ENCODE results near the gene UGT1A10.

The UGT1A10 gene

GRCh38 chr2:233656443-233656842, 20.2 kb downstream of the UGT1A10 start:
- DNase-seq, result peak; percentile 21

- DNase-seq, result no peak
These were observed 22.4 kb downstream of the UGT1A10 start for GRCh38 chr2:233658610-233659009.

GRCh38 chr2:233663911-233664310, 27.7 kb downstream of the UGT1A10 start:
- no peak for DNase-seq

- no peak for DNase-seq
These were observed 32.5 kb downstream of the UGT1A10 start for GRCh38 chr2:233668605-233669260.

- DNase-seq, result no peak
These were observed 35.3 kb downstream of the UGT1A10 start, which contains the start of gene UGT1A9 for GRCh38 chr2:233671290-233672161. Gene UGT1A9 (plus strand): TSS chr2:233671898. CDS start chr2:233671935, 37 bp downstream.

- no peak for DNase-seq
These were observed 36.6 kb downstream of the UGT1A10 start for GRCh38 chr2:233672886-233673285.

- DNase-seq, result no peak
These were observed 37.6 kb downstream of the UGT1A10 start for GRCh38 chr2:233673896-233674295.

- no peak for DNase-seq
These were observed 38.1 kb downstream of the UGT1A10 start for GRCh38 chr2:233674314-233674713.

GRCh38 chr2:233674995-233675394, 38.7 kb downstream of the UGT1A10 start:
- no peak for DNase-seq

GRCh38 chr2:233676046-233676445, 39.8 kb downstream of the UGT1A10 start:
- DNase-seq, result no peak

GRCh38 chr2:233679196-233679595, 42.9 kb downstream of the UGT1A10 start:
- no peak for DNase-seq

GRCh38 chr2:233680361-233681045, 44.3 kb downstream of the UGT1A10 start:
- DNase-seq, result no peak

GRCh38 chr2:233681521-233682099, 45.4 kb downstream of the UGT1A10 start, which contains the start of gene UGT1A7:
Gene UGT1A7 (plus strand): TSS chr2:233681901. CDS start chr2:233681938, 37 bp downstream.
- no peak for DNase-seq

GRCh38 chr2:233684640-233685039, 48.4 kb downstream of the UGT1A10 start:
- DNase-seq, result no peak

- DNase-seq, result no peak
These were observed 50.7 kb downstream of the UGT1A10 start for GRCh38 chr2:233686928-233687327.

- no peak for DNase-seq
These were observed 52.1 kb downstream of the UGT1A10 start for GRCh38 chr2:233688341-233688740.

GRCh38 chr2:233689031-233689430, 52.8 kb downstream of the UGT1A10 start:
- DNase-seq, result no peak

GRCh38 chr2:233689501-233689900, 53.3 kb downstream of the UGT1A10 start:
- DNase-seq, result no peak

- no peak for DNase-seq
These were observed 54.2 kb downstream of the UGT1A10 start for GRCh38 chr2:233690444-233690843.

- no peak for DNase-seq
These were observed 55.5 kb downstream of the UGT1A10 start for GRCh38 chr2:233691443-233692433.

GRCh38 chr2:233692648-233693047, 56.4 kb downstream of the UGT1A10 start, which contains the start of gene UGT1A6:
Gene UGT1A6 (plus strand): TSS chr2:233692890. CDS start chr2:233693005, 115 bp downstream.
- DNase-seq, result no peak

- no peak for DNase-seq
These were observed 57.7 kb downstream of the UGT1A10 start for GRCh38 chr2:233693963-233694362.

Measured in activated CD4-positive, alpha-beta T cell treated with anti-CD3 and anti-CD28 coated beads, Interleukin-2, Interleukin-6, amounts not matched to agents 100 ng/mL and 50 ng/mL, durations not matched to agents 16 hours and 8 hours (primary cell).